ENCODE results near the gene FSD2. TPM values are rescaled to one million over a fixed set of nuclear protein-coding genes. Genes with fewer than 3 reads are reported as not detected.

Gene FSD2, protein sequence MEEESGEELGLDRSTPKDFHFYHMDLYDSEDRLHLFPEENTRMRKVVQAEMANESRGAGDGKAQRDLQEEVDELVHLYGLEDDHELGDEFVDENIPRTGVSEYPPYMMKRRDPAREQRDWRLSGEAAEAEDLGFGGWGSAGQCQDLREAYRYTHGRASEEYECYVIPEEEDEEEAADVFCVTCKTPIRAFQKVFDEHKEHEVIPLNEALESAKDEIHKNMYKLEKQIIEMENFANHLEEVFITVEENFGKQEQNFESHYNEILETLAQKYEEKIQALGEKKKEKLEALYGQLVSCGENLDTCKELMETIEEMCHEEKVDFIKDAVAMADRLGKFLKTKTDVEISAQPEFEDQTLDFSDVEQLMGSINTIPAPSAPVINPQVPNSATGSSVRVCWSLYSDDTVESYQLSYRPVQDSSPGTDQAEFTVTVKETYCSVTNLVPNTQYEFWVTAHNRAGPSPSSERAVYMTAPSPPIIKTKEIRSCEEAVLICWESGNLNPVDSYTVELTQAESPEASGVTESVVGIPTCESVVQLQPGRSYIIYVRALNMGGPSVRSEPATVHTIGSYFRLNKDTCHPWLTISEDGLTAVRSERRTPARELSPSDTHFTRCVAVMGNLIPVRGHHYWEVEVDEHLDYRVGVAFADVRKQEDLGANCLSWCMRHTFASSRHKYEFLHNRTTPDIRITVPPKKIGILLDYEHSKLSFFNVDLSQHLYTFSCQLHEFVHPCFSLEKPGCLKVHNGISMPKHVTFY
- total RNA-seq (2021; fragmentation: NEBNext Ultra II Directional; extraction: Animal tissue kit (Norgen Biotek cat#: 25700)), result not detected in 2 replicates
- polyA plus RNA-seq (2011; rRNA removed), result 0.02 TPM in 2 replicates
- 0.03 TPM for polyA plus RNA-seq (2011; cell fraction: cytosol; rRNA removed)
- polyA plus RNA-seq (2011; cell fraction: nucleus; rRNA removed), result 0.01 TPM
- polyA plus RNA-seq (2012, experiment 1 of 2), result 0.08 to 0.10 TPM in 2 of 4 replicates, not detected in the others
- not detected for polyA plus RNA-seq (2012, experiment 2 of 2)
- 0.02 TPM for polyA plus RNA-seq (2013, experiment 1 of 2)
- polyA plus RNA-seq (2013, experiment 2 of 2), result 0.02 TPM
- polyA minus RNA-seq (2011; rRNA and poly(A)+ RNA removed), result 0.03 TPM in 1 of 2 replicates, not detected in the other
- polyA minus RNA-seq (2011; cell fraction: cytosol; rRNA and poly(A)+ RNA removed), result not detected
- polyA minus RNA-seq (2011; cell fraction: nucleus; rRNA and poly(A)+ RNA removed), result not detected
- long read RNA-seq, experiment 1, result 0 reads
- long read RNA-seq, experiment 2, result 0 reads

DNA sequence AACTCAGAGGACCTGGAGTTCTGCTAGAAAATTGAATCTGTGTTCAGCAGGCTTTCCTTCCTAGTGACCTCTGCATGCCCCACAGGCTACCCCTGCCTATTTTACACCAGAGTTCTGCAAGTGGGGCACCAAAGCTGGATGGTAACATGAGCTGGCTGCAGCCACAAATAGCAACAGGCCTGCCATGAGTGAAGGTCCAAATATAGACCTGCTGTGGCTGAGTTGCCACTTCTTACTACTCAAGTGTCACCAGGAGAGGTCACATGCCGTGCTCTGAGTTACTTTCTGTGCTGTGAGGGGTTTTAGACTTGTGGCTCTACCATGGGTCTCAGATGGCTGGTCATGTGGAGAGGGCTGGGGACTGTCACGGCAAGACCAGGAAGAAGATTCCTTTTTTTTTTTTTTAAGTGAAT, at the start of gene FSD2:
FSD2 (minus strand) TSS at position 76 of the 413 bp plus-strand sequence. CDS start 18,679 bp downstream, outside the sequence.
- no peak for FAIRE-seq

More for the DNA sequence above, at the start of gene FSD2:
- Histone ChIP-seq H3K56ac (replicated peaks; ENCODE audit: insufficient read length, low read depth, low read length) (no peak within 1 kb of the TSS), H3K4me2 (ENCODE audit: insufficient read depth in 1 of 2, low read depth in 2 of 2, low read length in 2 of 2) (no peak within 1 kb of the TSS), H3K23me2 (ENCODE audit: low read depth, low read length) (peaks cover 5% of the 10 kb centered on the region; the same call in 1 of the 2 replicates), H3K14ac (ENCODE audit: insufficient read length) (no peak within 1 kb of the TSS), H3K4me1 (replicated peaks in 1 of 4; ENCODE audit: control insufficient read depth in 3 of 4, insufficient read depth in 4 of 4, low read length in 3 of 4) (peaks cover 0 to 6% (median 0%) of the 10 kb centered on the region in 4 experiments; a peak in 2 of 7 replicates), H3K18ac (ENCODE audit: extremely low read depth, low read length) (no peak within 1 kb of the TSS), H2BK15ac (ENCODE audit: low read length) (no peak within 1 kb of the TSS), H2BK5ac (ENCODE audit: low read depth, low read length) (no peak within 1 kb of the TSS), H4K8ac (ENCODE audit: extremely low read depth, insufficient read depth, low read length) (no peak within 1 kb of the TSS), H3K36me3 (ENCODE audit: control insufficient read depth in 2 of 4, insufficient read depth in 4 of 4, low read length in 3 of 4) (no peaks in the 10 kb centered on the region), H2AK5ac (ENCODE audit: low read depth, low read length) (no peak within 1 kb of the TSS), H2BK12ac (ENCODE audit: low read depth, low read length) (no peak within 1 kb of the TSS), H3K27ac (ENCODE audit: low read depth, low read length) (no peak within 1 kb of the TSS), H3K9me3 (ENCODE audit: insufficient read depth in 2 of 2, low read depth in 1 of 2, low read length in 1 of 2) (no peaks in the 10 kb centered on the region), H3K4ac (replicated peaks; ENCODE audit: insufficient read length, low read depth, low read length) (no peak within 1 kb of the TSS), H3K79me2 (ENCODE audit: control insufficient read depth in 1 of 2, insufficient read depth in 2 of 2, low read length in 2 of 2) (no peaks in the 10 kb centered on the region), H4K20me1 (replicated peaks in 1 of 2; ENCODE audit: control insufficient read depth in 1 of 2, insufficient read depth in 2 of 2, low read length in 2 of 2) (no peaks in the 10 kb centered on the region), H2AFZ (ENCODE audit: low read length) (no peak within 1 kb of the TSS), H3K79me1 (ENCODE audit: low read depth, low read length) (no peaks in the 10 kb centered on the region), H3K4me3 (ENCODE audit: extremely low read depth in 1 of 4, insufficient read depth in 2 of 4, low read depth in 3 of 4, low read length in 4 of 4) (no peak within 1 kb of the TSS), H3K27me3 (replicated peaks in 1 of 4; ENCODE audit: control insufficient read depth in 3 of 4, extremely low read depth in 1 of 4, insufficient read depth in 3 of 4, low read length in 3 of 4) (peaks cover 0 to 4% (median 0%) of the 10 kb centered on the region in 4 experiments; a peak in 3 of 7 replicates), H2BK20ac (ENCODE audit: low read length) (no peak within 1 kb of the TSS), H2BK120ac (replicated peaks; ENCODE audit: low read depth, low read length) (no peak within 1 kb of the TSS), H4K91ac (replicated peaks; ENCODE audit: insufficient read length, low read length) (no peak within 1 kb of the TSS), H4K5ac (ENCODE audit: insufficient read length, low read depth, low read length) (no peak within 1 kb of the TSS), H3K23ac (ENCODE audit: insufficient read length) (no peak within 1 kb of the TSS), H3K9ac (replicated peaks in 1 of 4; ENCODE audit: extremely low read depth in 1 of 4, low read depth in 3 of 4, low read length in 3 of 4) (no peak within 1 kb of the TSS)
- whole genome bisulfite sequencing, 2 experiments (ENCODE audit: extremely low coverage in 1 of 2, insufficient coverage in 1 of 2, insufficient read length in 1 of 2, insufficient replicate concordance in 2 of 2, low coverage in 1 of 2, low lambda C conversion rate in 2 of 2, missing lambda C conversion rate in 1 of 2), result 79% methylated on average over 2 of the region's 2 CpGs; no CpG with 5 or more reads in 1 of the 2 experiments
- no peak for DNase-seq (ENCODE audit: low read depth in 1 of 2, low spot score in 2 of 2)
- POLR2A ChIA-PET (ENCODE audit: partially characterized antibody), result no interaction called here
- TF ChIP-seq POLR2A (IDR thresholded peaks at IDR 0.05; ENCODE audit: control extremely low read depth in 1 of 2, low read depth in 2 of 2, low read length in 2 of 2), result no peak
- no peak for TF ChIP-seq KDM5A (IDR thresholded peaks at IDR 0.05; ENCODE audit: low read length)
- TF ChIP-seq POU5F1 (IDR thresholded peaks at IDR 0.05; ENCODE audit: low read depth, low read length), result no peak
- no peak for TF ChIP-seq GTF2F1 (IDR thresholded peaks at IDR 0.05; ENCODE audit: borderline replicate concordance, low read depth, low read length)
- no peak for TF ChIP-seq NRF1 (IDR thresholded peaks at IDR 0.05; ENCODE audit: low read depth, low read length)
- TF ChIP-seq ASH2L (IDR thresholded peaks at IDR 0.05; ENCODE audit: low read length), result no peak
- CTCF ChIA-PET (ENCODE audit: partially characterized antibody), result no interaction called here
